Right lobe of liver (tissue), 4 donors: Measurements from ENCODE around the gene CD7.

Source experiments
- POLR2A ChIP-seq: fragments of 450-650 bp; IDR thresholded peaks from one replicate; pipeline ENCODE4 v1.6.1; 2017; ENCODE audit warnings: antibody characterized with exemption, mild to moderate bottlenecking
- TF ChIP-seq, protein P1 (sequence below), 4 donors: fragments of 200-600 bp in 3 of 4; fragments of 450-650 bp in 1 of 4; IDR thresholded peaks; one replicate each; pipeline versions ENCODE4 v1.5.1 to v1.8.0; 2016 to 2022; ENCODE audit warnings: antibody characterized with exemption in 4 of 4, mild to moderate bottlenecking in 2 of 4
- donor health status: DM: no; HTN: no; CAD: no.
- donor health status: DM: no; HTN: no; CAD: no.
- donor health status: DM: no; HTN: yes; CAD: no.

DNA sequence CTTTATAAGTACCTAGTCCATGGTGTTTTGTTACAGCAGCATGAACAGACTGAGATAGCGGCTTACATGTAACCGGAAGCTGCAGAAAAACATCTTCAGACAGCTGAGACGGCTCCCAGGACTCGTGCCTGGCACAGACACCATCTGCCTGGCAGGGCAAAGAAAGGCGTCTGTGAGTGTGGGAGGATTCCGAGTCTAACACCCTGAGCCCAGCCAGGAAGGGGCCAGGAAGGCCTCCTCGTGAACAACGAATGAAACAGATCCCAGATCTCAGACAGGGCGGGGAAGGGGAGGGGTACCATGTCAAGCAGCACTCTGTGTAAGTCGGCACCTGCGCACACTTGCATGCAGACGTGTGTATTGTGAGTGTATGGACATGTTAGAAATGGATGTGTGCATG lies 39.6 kb downstream of the CD7 start:
- TF ChIP-seq, protein P1, sequence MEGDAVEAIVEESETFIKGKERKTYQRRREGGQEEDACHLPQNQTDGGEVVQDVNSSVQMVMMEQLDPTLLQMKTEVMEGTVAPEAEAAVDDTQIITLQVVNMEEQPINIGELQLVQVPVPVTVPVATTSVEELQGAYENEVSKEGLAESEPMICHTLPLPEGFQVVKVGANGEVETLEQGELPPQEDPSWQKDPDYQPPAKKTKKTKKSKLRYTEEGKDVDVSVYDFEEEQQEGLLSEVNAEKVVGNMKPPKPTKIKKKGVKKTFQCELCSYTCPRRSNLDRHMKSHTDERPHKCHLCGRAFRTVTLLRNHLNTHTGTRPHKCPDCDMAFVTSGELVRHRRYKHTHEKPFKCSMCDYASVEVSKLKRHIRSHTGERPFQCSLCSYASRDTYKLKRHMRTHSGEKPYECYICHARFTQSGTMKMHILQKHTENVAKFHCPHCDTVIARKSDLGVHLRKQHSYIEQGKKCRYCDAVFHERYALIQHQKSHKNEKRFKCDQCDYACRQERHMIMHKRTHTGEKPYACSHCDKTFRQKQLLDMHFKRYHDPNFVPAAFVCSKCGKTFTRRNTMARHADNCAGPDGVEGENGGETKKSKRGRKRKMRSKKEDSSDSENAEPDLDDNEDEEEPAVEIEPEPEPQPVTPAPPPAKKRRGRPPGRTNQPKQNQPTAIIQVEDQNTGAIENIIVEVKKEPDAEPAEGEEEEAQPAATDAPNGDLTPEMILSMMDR (IDR thresholded peaks at IDR 0.05) = no peak
- TF ChIP-seq POLR2A = no peak
